ENCODE results near the gene CACNB4. TPM values are rescaled to one million over a fixed set of nuclear protein-coding genes. Genes with fewer than 3 reads are reported as not detected.
"Not testable (repeated sequence)": the region's sequence is repeated elsewhere in the genome, so short reads cannot be mapped to it uniquely, and the experiment has no call there.

The CACNB4 gene
- total RNA-seq, 2 experiments from 2014 or later: 0.28 to 0.30 TPM

GRCh38 chr2:151802315-151802714 is 296.5 kb downstream of the CACNB4 start:
- H3K4me3 Mint-ChIP-seq: no peak overlapping the region
- ChIA-PET POLR2A (no interaction called here), CTCF (interaction anchor here (0.9 kb wide), 1 partner anchor 18 kb away, joined by 3 read pairs; no protein-coding TSS in a partner anchor)
- no peak for DNase-seq
- no peaks in the 10 kb centered on the region for H3K4me1 Mint-ChIP-seq
- H3K27me3 Mint-ChIP-seq: no peaks in the 10 kb centered on the region
- H3K9me3 Mint-ChIP-seq: no peaks in the 10 kb centered on the region
- peaks cover 21% of the 10 kb centered on the region for H3K36me3 Mint-ChIP-seq (ENCODE audit: low read depth)
- no peak overlapping the region for H3K27ac Mint-ChIP-seq

GRCh38 chr2:151799886-151800292 is 299.0 kb downstream of the CACNB4 start:
- no peaks in the 10 kb centered on the region for H3K27me3 Mint-ChIP-seq
- peaks cover 36% of the 10 kb centered on the region for H3K36me3 Mint-ChIP-seq (ENCODE audit: low read depth)
- H3K9me3 Mint-ChIP-seq: no peaks in the 10 kb centered on the region
- H3K4me1 Mint-ChIP-seq: no peaks in the 10 kb centered on the region
- DNase-seq: no peak
- POLR2A ChIA-PET: no interaction called here
- no peak overlapping the region for H3K4me3 Mint-ChIP-seq
- CTCF ChIA-PET: no interaction called here
- H3K27ac Mint-ChIP-seq: no peak overlapping the region

GRCh38 chr2:151796774-151797173 is 302.1 kb downstream of the CACNB4 start:
- ChIA-PET CTCF (no interaction called here), POLR2A (no interaction called here)
- Mint-ChIP-seq H3K36me3 (ENCODE audit: low read depth) (peaks cover 28% of the 10 kb centered on the region), H3K4me1 (no peaks in the 10 kb centered on the region), H3K27ac (no peak overlapping the region), H3K4me3 (no peak overlapping the region), H3K9me3 (peaks cover 2% of the 10 kb centered on the region), H3K27me3 (no peaks in the 10 kb centered on the region)
- DNase-seq: no peak

- H3K4me3 Mint-ChIP-seq: no peak overlapping the region
- H3K36me3 Mint-ChIP-seq (ENCODE audit: low read depth): peaks cover 28% of the 10 kb centered on the region
- no peaks in the 10 kb centered on the region for H3K27me3 Mint-ChIP-seq
- H3K27ac Mint-ChIP-seq: no peak overlapping the region
- H3K4me1 Mint-ChIP-seq: no peaks in the 10 kb centered on the region
- H3K9me3 Mint-ChIP-seq: peaks cover 2% of the 10 kb centered on the region
- no peak for DNase-seq
- CTCF ChIA-PET: no interaction called here
- POLR2A ChIA-PET: no interaction called here
Measured at GRCh38 chr2:151795646-151796240, 303.1 kb downstream of the CACNB4 start.

GRCh38 chr2:151794422-151794821 is 304.4 kb downstream of the CACNB4 start:
- H3K27ac Mint-ChIP-seq, H3K9me3 Mint-ChIP-seq, CTCF ChIA-PET, POLR2A ChIA-PET, DNase-seq, H3K27me3 Mint-ChIP-seq, H3K4me1 Mint-ChIP-seq, H3K4me3 Mint-ChIP-seq: not testable (repeated sequence)
- peaks cover 24% of the 10 kb centered on the region for H3K36me3 Mint-ChIP-seq (ENCODE audit: low read depth)

- no peak for DNase-seq
- Mint-ChIP-seq H3K9me3 (peaks cover 2% of the 10 kb centered on the region), H3K27me3 (no peaks in the 10 kb centered on the region), H3K36me3 (ENCODE audit: low read depth) (peaks cover 24% of the 10 kb centered on the region), H3K4me1 (no peaks in the 10 kb centered on the region), H3K4me3 (no peak overlapping the region), H3K27ac (no peak overlapping the region)
- CTCF ChIA-PET: no interaction called here
- POLR2A ChIA-PET: no interaction called here
Measured at GRCh38 chr2:151793123-151793522, 305.7 kb downstream of the CACNB4 start.

GRCh38 chr2:151792589-151792988 is 306.3 kb downstream of the CACNB4 start:
- no peaks in the 10 kb centered on the region for H3K4me1 Mint-ChIP-seq
- no peaks in the 10 kb centered on the region for H3K27me3 Mint-ChIP-seq
- peaks cover 2% of the 10 kb centered on the region for H3K9me3 Mint-ChIP-seq
- POLR2A ChIA-PET: no interaction called here
- H3K27ac Mint-ChIP-seq: no peak overlapping the region
- DNase-seq: no peak
- CTCF ChIA-PET: no interaction called here
- H3K36me3 Mint-ChIP-seq (ENCODE audit: low read depth): peaks cover 27% of the 10 kb centered on the region
- H3K4me3 Mint-ChIP-seq: no peak overlapping the region

- Mint-ChIP-seq H3K4me1 (no peaks in the 10 kb centered on the region), H3K27ac (no peak overlapping the region), H3K36me3 (ENCODE audit: low read depth) (peaks cover 22% of the 10 kb centered on the region), H3K27me3 (no peaks in the 10 kb centered on the region), H3K9me3 (peaks cover 2% of the 10 kb centered on the region), H3K4me3 (no peak overlapping the region)
- ChIA-PET POLR2A (interaction anchor here (1.2 kb wide), 1 partner anchor 35 kb away, joined by 3 read pairs; no protein-coding TSS in a partner anchor), CTCF (interaction anchor here (1.0 to 1.6 kb wide), 2 partner anchors 16 to 154 kb away, joined by 3 to 5 read pairs; no protein-coding TSS in a partner anchor)
- no peak for DNase-seq
Measured at GRCh38 chr2:151791545-151791944, 307.3 kb downstream of the CACNB4 start.

GRCh38 chr2:151790689-151791088 is 308.2 kb downstream of the CACNB4 start:
- Mint-ChIP-seq H3K9me3 (peaks cover 2% of the 10 kb centered on the region), H3K27me3 (no peaks in the 10 kb centered on the region), H3K4me1 (no peaks in the 10 kb centered on the region), H3K27ac (no peak overlapping the region), H3K36me3 (ENCODE audit: low read depth) (peaks cover 16% of the 10 kb centered on the region), H3K4me3 (no peak overlapping the region)
- ChIA-PET CTCF (interaction anchor here (1.6 kb wide), 1 partner anchor 17 kb away, joined by 5 read pairs; no protein-coding TSS in a partner anchor), POLR2A (interaction anchor here (1.2 kb wide), 1 partner anchor 36 kb away, joined by 3 read pairs; no protein-coding TSS in a partner anchor)
- no peak for DNase-seq

- DNase-seq: no peak
- POLR2A ChIA-PET: interaction anchor here (1.6 kb wide), 1 partner anchor 151 kb away, joined by 3 read pairs; no protein-coding TSS in a partner anchor
- Mint-ChIP-seq H3K27ac (no peak overlapping the region), H3K27me3 (no peaks in the 10 kb centered on the region), H3K36me3 (ENCODE audit: low read depth) (peaks cover 24% of the 10 kb centered on the region), H3K4me1 (no peaks in the 10 kb centered on the region), H3K9me3 (peaks cover 2% of the 10 kb centered on the region), H3K4me3 (no peak overlapping the region)
- CTCF ChIA-PET: interaction anchor here (0.7 to 1.0 kb wide), 2 partner anchors 19 to 983 kb away, joined by 3 to 5 read pairs; no protein-coding TSS in a partner anchor
Measured at GRCh38 chr2:151789055-151789834, 309.6 kb downstream of the CACNB4 start.

GRCh38 chr2:151786483-151786882 is 312.4 kb downstream of the CACNB4 start:
- no peaks in the 10 kb centered on the region for H3K4me1 Mint-ChIP-seq
- H3K4me3 Mint-ChIP-seq: no peak overlapping the region
- no peaks in the 10 kb centered on the region for H3K27me3 Mint-ChIP-seq
- no peak for DNase-seq
- H3K36me3 Mint-ChIP-seq (ENCODE audit: low read depth): peaks cover 26% of the 10 kb centered on the region
- H3K9me3 Mint-ChIP-seq: no peaks in the 10 kb centered on the region
- ChIA-PET CTCF (no interaction called here), POLR2A (no interaction called here)
- H3K27ac Mint-ChIP-seq: no peak overlapping the region

GRCh38 chr2:151786077-151786476 is 312.8 kb downstream of the CACNB4 start:
- no peaks in the 10 kb centered on the region for H3K27me3 Mint-ChIP-seq
- no peak for DNase-seq
- H3K4me1 Mint-ChIP-seq: no peaks in the 10 kb centered on the region
- H3K9me3 Mint-ChIP-seq: no peaks in the 10 kb centered on the region
- CTCF ChIA-PET: no interaction called here
- H3K27ac Mint-ChIP-seq: no peak overlapping the region
- POLR2A ChIA-PET: no interaction called here
- H3K36me3 Mint-ChIP-seq (ENCODE audit: low read depth): peaks cover 26% of the 10 kb centered on the region
- no peak overlapping the region for H3K4me3 Mint-ChIP-seq

- no peaks in the 10 kb centered on the region for H3K27me3 Mint-ChIP-seq
- no peak for DNase-seq
- peaks cover 5% of the 10 kb centered on the region for H3K9me3 Mint-ChIP-seq
- ChIA-PET CTCF (no interaction called here), POLR2A (no interaction called here)
- peaks cover 43% of the 10 kb centered on the region for H3K36me3 Mint-ChIP-seq (ENCODE audit: low read depth)
- no peak overlapping the region for H3K4me3 Mint-ChIP-seq
- no peak overlapping the region for H3K27ac Mint-ChIP-seq
- H3K4me1 Mint-ChIP-seq: no peaks in the 10 kb centered on the region
Measured at GRCh38 chr2:151783133-151783520, 315.7 kb downstream of the CACNB4 start.

Data from activated CD4-positive, alpha-beta memory T cell treated with anti-CD3 and anti-CD28 coated beads, Interleukin-2, amount 10 ng/mL, durations not matched to agents 7 days and 5 days (primary cell).